HepG2 (cell line): ENCODE measurements around the gene TCN2. TPM values are rescaled to one million over a fixed set of nuclear protein-coding genes. Genes with fewer than 3 reads are reported as not detected.
A peak's percentile ranks its signal among the peaks of the same experiment; 100 is the strongest.

Experiments
- ATF7 ChIP-seq, 2 experiments: fragments of 450-650 bp in 1 of 2; sonication (generic) in 1 of 2; formaldehyde crosslinking in 1 of 2; IDR thresholded peaks; 2 replicates each; pipeline versions ENCODE4 v1.4.0 to v1.6.1; 2016 to 2020; ENCODE audit warnings: antibody characterized with exemption in 1 of 2, mild to moderate bottlenecking in 1 of 2, missing genetic modification reagents in 1 of 2
- CENPT ChIP-seq: sonication (generic); formaldehyde crosslinking; IDR thresholded peaks from 2 replicates; pipeline ENCODE4 v1.8.0; 2022; ENCODE audit warnings: low read depth, mild to moderate bottlenecking, moderate library complexity, missing genetic modification reagents
- CENPX ChIP-seq: sonication (generic); formaldehyde crosslinking; IDR thresholded peaks from 2 replicates; pipeline ENCODE4 v1.9.0; 2021; ENCODE audit warnings: mild to moderate bottlenecking, missing genetic modification reagents, moderate library complexity
- EHMT2 ChIP-seq: fragments of 200-600 bp; sonication (generic); IDR thresholded peaks from 2 replicates; pipeline ENCODE4 v1.7.0; 2017; ENCODE audit warnings: antibody characterized with exemption, low read depth, low read length, borderline replicate concordance
- GZF1 ChIP-seq: sonication (generic); formaldehyde crosslinking; IDR thresholded peaks from 2 replicates; pipeline ENCODE4 v1.5.1; 2020; ENCODE audit warnings: mild to moderate bottlenecking, missing genetic modification reagents
- HOXA9 ChIP-seq: sonication (generic); formaldehyde crosslinking; IDR thresholded peaks from 2 replicates; pipeline ENCODE4 v1.8.1; 2022; ENCODE audit warnings: missing genetic modification reagents, mild to moderate bottlenecking, moderate library complexity, borderline replicate concordance
- KDM5A ChIP-seq: fragments of 200-600 bp; sonication (generic); IDR thresholded peaks from 2 replicates; pipeline ENCODE4 v1.7.0; 2018; ENCODE audit warnings: antibody characterized with exemption, mild to moderate bottlenecking, low read length, borderline replicate concordance
- NR3C1 ChIP-seq: sonication (generic); formaldehyde crosslinking; IDR thresholded peaks from 2 replicates; pipeline ENCODE4 v1.4.0; 2020; ENCODE audit warnings: missing genetic modification reagents
- PHB2 ChIP-seq: fragments of 450-650 bp; IDR thresholded peaks from 2 replicates; pipeline ENCODE4 v1.6.1; 2018; ENCODE audit not compliant: partially characterized antibody
- RARA ChIP-seq: IDR thresholded peaks from 2 replicates; pipeline ENCODE4 v1.6.1; 2016; ENCODE audit warnings: missing genetic modification reagents, missing compliant biosample characterization
- RBM39 ChIP-seq: fragments of 200-400 bp; formaldehyde crosslinking; IDR thresholded peaks from one replicate; pipeline ENCODE4 v1.6.1; 2018; ENCODE audit warnings: antibody characterized with exemption, mild to moderate bottlenecking, low read depth, low read length; ENCODE audit not compliant: poor library complexity, severe bottlenecking
- SMYD3 ChIP-seq: sonication (generic); formaldehyde crosslinking; IDR thresholded peaks from 2 replicates; pipeline ENCODE4 v1.8.1; 2023; ENCODE audit warnings: mild to moderate bottlenecking, missing genetic modification reagents
- SNAPC4 ChIP-seq: sonication (generic); formaldehyde crosslinking; IDR thresholded peaks from 2 replicates; pipeline ENCODE4 v1.4.0; 2020; ENCODE audit warnings: mild to moderate bottlenecking, missing genetic modification reagents
- TP53 ChIP-seq: sonication (generic); formaldehyde crosslinking; conservative IDR thresholded peaks from 2 replicates; pipeline ENCODE4 v1.4.0; 2020; ENCODE audit warnings: missing genetic modification reagents
- ZFP90 ChIP-seq: sonication (generic); formaldehyde crosslinking; IDR thresholded peaks from 2 replicates; pipeline ENCODE4 v1.8.0; 2022; ENCODE audit warnings: missing genetic modification reagents, mild to moderate bottlenecking, inconsistent platforms, borderline replicate concordance
- ZNF180 ChIP-seq: sonication (generic); formaldehyde crosslinking; IDR thresholded peaks from 2 replicates; pipeline ENCODE4 v1.4.0; 2020; ENCODE audit warnings: low read depth, missing genetic modification reagents, borderline replicate concordance
- ZNF331 ChIP-seq: sonication (generic); formaldehyde crosslinking; IDR thresholded peaks from 2 replicates; pipeline ENCODE4 v1.4.0; 2020; ENCODE audit warnings: missing genetic modification reagents
- ZNF512B ChIP-seq: sonication (generic); formaldehyde crosslinking; IDR thresholded peaks from 2 replicates; pipeline ENCODE4 v1.5.1; 2020; ENCODE audit warnings: missing genetic modification reagents, mild to moderate bottlenecking, borderline replicate concordance
- ZNF615 ChIP-seq: sonication (generic); formaldehyde crosslinking; IDR thresholded peaks from 2 replicates; pipeline ENCODE4 v1.5.0; 2020; ENCODE audit warnings: mild to moderate bottlenecking, missing genetic modification reagents, borderline replicate concordance
- ZNF83 ChIP-seq: sonication (generic); formaldehyde crosslinking; IDR thresholded peaks from 2 replicates; pipeline ENCODE4 v1.4.0; 2020; ENCODE audit warnings: missing genetic modification reagents, mild to moderate bottlenecking, borderline replicate concordance
- ZNF883 ChIP-seq: sonication (generic); formaldehyde crosslinking; IDR thresholded peaks from 2 replicates; pipeline ENCODE4 v1.5.1; 2020; ENCODE audit warnings: mild to moderate bottlenecking, missing genetic modification reagents; ENCODE audit errors: not compliant biosample characterization
- polyA plus RNA-seq, 8 experiments: library from polyadenylated mRNA; depleted of rRNA in 3 of 8; stranded (reverse) in 7 of 8; unstranded in 1 of 8; fragments of >200 nt; fragmentation: Illumina TruSeq in 4 of 8; extraction: Trizol in 4 of 8; gene quantifications; 2 replicates each; pipeline versions ENCODE4 v1.2.1 to v1.2.3, GENCODE V29; 2011 to 2016; ENCODE audit warnings: low read depth in 4 of 8, missing spikeins in 1 of 8, mixed read lengths in 1 of 8; ENCODE audit not compliant: insufficient read depth in 1 of 8
- total RNA-seq, 5 experiments: library from RNA; depleted of rRNA; stranded (reverse); fragments of >200 nt; fragmentation: Illumina TruSeq; extraction: Trizol; gene quantifications; 2 replicates each; pipeline ENCODE4 v1.2.3, GENCODE V29; 2016; ENCODE audit warnings: low read depth in 1 of 5

TCN2 gene
- total and polyA plus RNA-seq, 2 of the 13 experiments (the other 11 are each of a cell fraction or from before 2014, with no cell fraction given), result 0.29 to 0.31 TPM

- TF ChIP-seq ATF7 (IDR thresholded peaks at IDR 0.05) (no peak), ATF7 (CRISPR knock-in tag; IDR thresholded peaks at IDR 0.05) (no peak), EHMT2 (no peak), CENPX (CRISPR knock-in tag) (no peak), SNAPC4 (CRISPR knock-in tag) (no peak), ZNF331 (no peak), ZNF512B (CRISPR knock-in tag) (no peak), CENPT (CRISPR knock-in tag) (no peak), PHB2 (no peak), NR3C1 (CRISPR knock-in tag) (no peak), KDM5A (no peak), RBM39 (peak; percentile 43), GZF1 (CRISPR knock-in tag) (no peak), ZNF615 (no peak), ZNF83 (CRISPR knock-in tag) (no peak), ZFP90 (CRISPR knock-in tag) (peak; percentile 17; the same call in 1 of the 2 replicates), SMYD3 (CRISPR knock-in tag) (no peak), ZNF883 (CRISPR knock-in tag) (no peak), RARA (CRISPR knock-in tag) (no peak), HOXA9 (CRISPR knock-in tag) (no peak), ZNF180 (CRISPR knock-in tag) (no peak), TP53 (CRISPR knock-in tag) (no peak)
Measured at GRCh38 chr22:30667494-30668385, 60.8 kb downstream of the TCN2 start, which contains the start of gene DUSP18 (continued).
